ENCODE data around the gene IPCEF1. TPM values are rescaled to one million over a fixed set of nuclear protein-coding genes. Genes with fewer than 3 reads are reported as not detected.

Gene IPCEF1
- total and polyA plus RNA-seq, 2 donors (not counting 3 experiments of a cell fraction or from before 2014, with no cell fraction given), result 0.01 to 0.51 TPM

DNA sequence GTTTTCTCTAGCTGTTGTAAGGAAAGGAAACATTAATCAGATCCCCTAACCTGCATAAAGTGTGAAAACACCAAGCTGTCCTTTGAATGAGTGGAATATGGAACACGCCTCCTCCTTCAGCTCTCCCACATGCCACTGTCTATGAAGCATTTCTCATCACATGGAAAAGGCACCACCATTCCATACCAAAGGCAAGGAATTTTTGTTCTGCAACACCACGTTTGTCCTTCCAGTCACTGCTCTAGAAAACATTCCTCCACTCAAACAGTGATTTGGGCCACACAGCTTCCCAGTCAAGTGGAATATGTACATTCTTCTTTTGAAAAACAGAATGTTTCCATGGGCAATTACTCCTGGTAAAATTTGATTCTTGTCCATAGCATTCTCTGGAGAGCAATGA, 197.5 kb downstream of the IPCEF1 start:
- ChIA-PET POLR2A (no interaction called here), CTCF (interaction anchor here (1.3 to 2.0 kb wide), 5 partner anchors 11 to 517 kb away, joined by 3 to 12 read pairs (median 7); no protein-coding TSS in a partner anchor)
- Histone ChIP-seq H3K4me2 (ENCODE audit: insufficient read depth, low read length) (no peak overlapping the region), H3K36me3 (ENCODE audit: control insufficient read depth in 2 of 2, extremely low read depth in 1 of 2, insufficient read depth in 2 of 2, low read length in 2 of 2) (no peaks in the 10 kb centered on the region), H3K9me3 (replicated peaks; ENCODE audit: control insufficient read depth, insufficient read depth, low read length) (no peaks in the 10 kb centered on the region), H3K4me3 (replicated peaks in 1 of 3; ENCODE audit: insufficient read depth in 1 of 3, low read depth in 1 of 3, low read length in 3 of 3) (no peak overlapping the region), H3K27me3 (ENCODE audit: control insufficient read depth in 2 of 2, insufficient read depth in 2 of 2, low read length in 2 of 2) (peaks cover 0 to 3% of the 10 kb centered on the region in 2 experiments), H3K27ac (ENCODE audit: insufficient read depth, low read depth, low read length) (no peak overlapping the region), H2AFZ (ENCODE audit: low read depth, low read length) (no peak overlapping the region), H3K9ac (replicated peaks; ENCODE audit: extremely low read depth, insufficient read depth, low read length) (no peak overlapping the region), H3K9me1 (replicated peaks; ENCODE audit: control insufficient read depth, extremely low read depth, insufficient read depth, low read length) (no peaks in the 10 kb centered on the region), H4K20me1 (replicated peaks; ENCODE audit: control insufficient read depth, extremely low read depth, insufficient read depth, low read length) (no peaks in the 10 kb centered on the region), H3K79me2 (ENCODE audit: control insufficient read depth, insufficient read depth, low read length) (no peaks in the 10 kb centered on the region), H3K4me1 (ENCODE audit: control insufficient read depth, extremely low read depth, insufficient read depth, low read length) (no peaks in the 10 kb centered on the region)
- no peak for TF ChIP-seq FOS (IDR thresholded peaks at IDR 0.05; ENCODE audit: borderline replicate concordance, insufficient read depth, low read length)
- TF ChIP-seq, protein P1, sequence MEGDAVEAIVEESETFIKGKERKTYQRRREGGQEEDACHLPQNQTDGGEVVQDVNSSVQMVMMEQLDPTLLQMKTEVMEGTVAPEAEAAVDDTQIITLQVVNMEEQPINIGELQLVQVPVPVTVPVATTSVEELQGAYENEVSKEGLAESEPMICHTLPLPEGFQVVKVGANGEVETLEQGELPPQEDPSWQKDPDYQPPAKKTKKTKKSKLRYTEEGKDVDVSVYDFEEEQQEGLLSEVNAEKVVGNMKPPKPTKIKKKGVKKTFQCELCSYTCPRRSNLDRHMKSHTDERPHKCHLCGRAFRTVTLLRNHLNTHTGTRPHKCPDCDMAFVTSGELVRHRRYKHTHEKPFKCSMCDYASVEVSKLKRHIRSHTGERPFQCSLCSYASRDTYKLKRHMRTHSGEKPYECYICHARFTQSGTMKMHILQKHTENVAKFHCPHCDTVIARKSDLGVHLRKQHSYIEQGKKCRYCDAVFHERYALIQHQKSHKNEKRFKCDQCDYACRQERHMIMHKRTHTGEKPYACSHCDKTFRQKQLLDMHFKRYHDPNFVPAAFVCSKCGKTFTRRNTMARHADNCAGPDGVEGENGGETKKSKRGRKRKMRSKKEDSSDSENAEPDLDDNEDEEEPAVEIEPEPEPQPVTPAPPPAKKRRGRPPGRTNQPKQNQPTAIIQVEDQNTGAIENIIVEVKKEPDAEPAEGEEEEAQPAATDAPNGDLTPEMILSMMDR (IDR thresholded peaks at IDR 0.05; ENCODE audit: extremely low read depth in 1 of 2, insufficient read depth in 1 of 2, low read depth in 1 of 2, low read length in 2 of 2), result no peak
- dilution Hi-C loops (cut with MboI; ENCODE audit: extremely low pct_ligation_motif_present, low sequenced_read_pairs), result no loop called here
- no peak for DNase-seq (ENCODE audit: low read depth, low spot score)
- intact Hi-C loops (cut with micrococcal nuclease), result loop anchor here (10.0 kb wide), 1 partner anchor 1016 kb away; no protein-coding TSS in a partner anchor
- no TSS peak for BruUV-seq (replicated peaks)
- FAIRE-seq, result no peak

DNA sequence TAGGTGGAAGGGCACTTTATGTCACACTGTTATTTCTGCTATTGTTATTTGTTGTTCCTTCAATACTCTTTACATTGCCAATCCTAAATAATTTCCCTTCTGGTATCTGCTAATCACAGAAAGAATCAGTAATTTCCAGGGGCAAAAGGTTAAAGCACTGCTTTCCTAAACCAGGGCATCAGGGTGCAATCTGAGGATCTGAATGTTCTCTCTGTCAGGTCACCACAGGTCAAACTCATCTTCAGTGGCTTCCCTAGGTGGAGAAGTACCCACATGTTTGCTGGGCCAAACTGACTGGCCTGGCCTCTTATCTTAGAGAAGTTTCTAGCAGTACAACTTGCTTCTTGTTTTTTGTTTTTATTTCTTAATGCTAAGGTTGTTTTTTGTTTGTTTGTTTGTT, 198.9 kb downstream of the IPCEF1 start:
- Histone ChIP-seq H3K27me3 (ENCODE audit: control insufficient read depth in 2 of 2, insufficient read depth in 2 of 2, low read length in 2 of 2) (no peaks in the 10 kb centered on the region), H3K4me1 (ENCODE audit: control insufficient read depth, extremely low read depth, insufficient read depth, low read length) (no peaks in the 10 kb centered on the region), H3K4me3 (replicated peaks in 1 of 3; ENCODE audit: insufficient read depth in 1 of 3, low read depth in 1 of 3, low read length in 3 of 3) (no peak overlapping the region), H3K4me2 (ENCODE audit: insufficient read depth, low read length) (no peak overlapping the region), H2AFZ (ENCODE audit: low read depth, low read length) (no peak overlapping the region), H3K9me1 (replicated peaks; ENCODE audit: control insufficient read depth, extremely low read depth, insufficient read depth, low read length) (no peaks in the 10 kb centered on the region), H4K20me1 (replicated peaks; ENCODE audit: control insufficient read depth, extremely low read depth, insufficient read depth, low read length) (no peaks in the 10 kb centered on the region), H3K9ac (replicated peaks; ENCODE audit: extremely low read depth, insufficient read depth, low read length) (no peak overlapping the region), H3K9me3 (replicated peaks; ENCODE audit: control insufficient read depth, insufficient read depth, low read length) (no peaks in the 10 kb centered on the region), H3K36me3 (ENCODE audit: control insufficient read depth in 2 of 2, extremely low read depth in 1 of 2, insufficient read depth in 2 of 2, low read length in 2 of 2) (no peaks in the 10 kb centered on the region), H3K79me2 (ENCODE audit: control insufficient read depth, insufficient read depth, low read length) (no peaks in the 10 kb centered on the region), H3K27ac (ENCODE audit: insufficient read depth, low read depth, low read length) (no peak overlapping the region)
- POLR2A ChIA-PET, result no interaction called here
- TF ChIP-seq POLR2A (IDR thresholded peaks at IDR 0.05; ENCODE audit: low read depth, low read length) (no peak), JUN (IDR thresholded peaks at IDR 0.05; ENCODE audit: borderline replicate concordance, insufficient read depth, insufficient read length, low read depth) (no peak), GATA2 (IDR thresholded peaks at IDR 0.05; ENCODE audit: insufficient read depth, insufficient read length, low read depth, low read length) (no peak), EZH2 (IDR thresholded peaks at IDR 0.05; ENCODE audit: borderline replicate concordance, low read depth, low read length, severe bottlenecking) (no peak), FOS (IDR thresholded peaks at IDR 0.05; ENCODE audit: borderline replicate concordance, insufficient read depth, low read length) (no peak), MYC (IDR thresholded peaks at IDR 0.05; ENCODE audit: low read depth, low read length) (no peak), POLR2AphosphoS5 (IDR thresholded peaks at IDR 0.05; ENCODE audit: insufficient read depth, low read depth, low read length) (no peak)
- TF ChIP-seq, protein P1 (IDR thresholded peaks at IDR 0.05; ENCODE audit: extremely low read depth in 1 of 2, insufficient read depth in 1 of 2, low read depth in 1 of 2, low read length in 2 of 2), result no peak
- TF ChIP-seq, protein P2, sequence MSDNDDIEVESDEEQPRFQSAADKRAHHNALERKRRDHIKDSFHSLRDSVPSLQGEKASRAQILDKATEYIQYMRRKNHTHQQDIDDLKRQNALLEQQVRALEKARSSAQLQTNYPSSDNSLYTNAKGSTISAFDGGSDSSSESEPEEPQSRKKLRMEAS (IDR thresholded peaks at IDR 0.05; ENCODE audit: insufficient read depth, insufficient read length), result no peak
- no TSS peak for BruUV-seq (replicated peaks)
- no peak for FAIRE-seq
- CTCF ChIA-PET, result interaction anchor here (1.4 to 2.1 kb wide), 5 partner anchors 13 to 252 kb away, joined by 3 to 17 read pairs (median 4); no protein-coding TSS in a partner anchor
- intact Hi-C loops (cut with micrococcal nuclease) (loop anchor here (2.0 to 10.0 kb wide), 2 partner anchors 575 to 1017 kb away; partner anchors contain the start of gene SCAF8), dilution Hi-C loops (cut with MboI; ENCODE audit: extremely low pct_ligation_motif_present, low sequenced_read_pairs) (no loop called here)
- no peak for DNase-seq (ENCODE audit: low read depth, low spot score)
